Spleen (tissue), 11 donors: Measurements from ENCODE around the gene PPP1CA. TPM values are rescaled to one million over a fixed set of nuclear protein-coding genes. Genes with fewer than 3 reads are reported as not detected.

Experiments
- DNase-seq: peaks from one replicate; pipeline ENCODE4 v3.0.0-alpha.2; 2020
- H3K27ac ChIP-seq, 8 donors: fragments of 200-600 bp; sonication (generic) in 7 of 8; 1 replicate in 4 of 8; 2 replicates in 4 of 8; pipeline versions ENCODE4 v1.5.0 to v1.8.0; 2016 to 2021; ENCODE audit warnings: inconsistent platforms in 4 of 8, mild to moderate bottlenecking in 4 of 8, moderate library complexity in 1 of 8
- H3K27me3 ChIP-seq, 7 donors: fragments of 200-600 bp; sonication (generic) in 6 of 7; replicated peaks in 1 of 7; 1 replicate in 4 of 7; 2 replicates in 3 of 7; pipeline versions ENCODE4 v1.5.0 to v1.8.0; 2016 to 2021; ENCODE audit warnings: inconsistent platforms in 3 of 7, mild to moderate bottlenecking in 1 of 7
- H3K36me3 ChIP-seq, 6 donors: fragments of 200-600 bp; sonication (generic) in 5 of 6; 1 replicate in 4 of 6; 2 replicates in 2 of 6; pipeline versions ENCODE4 v1.5.0 to v1.8.0; 2016 to 2021; ENCODE audit warnings: inconsistent platforms in 2 of 6
- H3K4me1 ChIP-seq, 6 donors: fragments of 200-600 bp; sonication (generic) in 5 of 6; 1 replicate in 3 of 6; 2 replicates in 3 of 6; pipeline versions ENCODE4 v1.5.0 to v1.8.0; 2016 to 2021; ENCODE audit warnings: inconsistent platforms in 3 of 6
- H3K4me3 ChIP-seq, 8 donors: fragments of 200-600 bp; sonication (generic) in 7 of 8; 1 replicate in 4 of 8; 2 replicates in 4 of 8; pipeline versions ENCODE4 v1.5.0 to v1.8.0; 2016 to 2021; ENCODE audit warnings: inconsistent platforms in 4 of 8, mild to moderate bottlenecking in 4 of 8, moderate library complexity in 2 of 8
- H3K9me3 ChIP-seq, 8 donors: fragments of 200-600 bp; sonication (generic) in 7 of 8; 1 replicate in 4 of 8; 2 replicates in 4 of 8; pipeline versions ENCODE4 v1.5.0 to v1.8.0; 2016 to 2021; ENCODE audit warnings: inconsistent platforms in 4 of 8
- CTCF ChIP-seq, 11 experiments: fragments of 200-600 bp in 7 of 11; fragments of 450-650 bp in 4 of 11; sonication (generic) in 4 of 11; IDR thresholded peaks in 8 of 11; conservative IDR thresholded peaks in 3 of 11; 1 replicate in 7 of 11; 2 replicates in 4 of 11; pipeline versions ENCODE4 v1.4.0 to v1.8.0; 2016 to 2021; ENCODE audit warnings: antibody characterized with exemption in 11 of 11, inconsistent platforms in 4 of 11, mild to moderate bottlenecking in 1 of 11
- POLR2A ChIP-seq, 3 donors: fragments of 450-650 bp; IDR thresholded peaks; one replicate each; pipeline ENCODE4 v1.5.1; 2017; ENCODE audit warnings: antibody characterized with exemption in 3 of 3, mild to moderate bottlenecking in 1 of 3
- POLR2AphosphoS5 ChIP-seq, 3 donors: sonication (generic); formaldehyde crosslinking; IDR thresholded peaks; one replicate each; pipeline ENCODE4 v1.5.1; 2017; ENCODE audit warnings: antibody characterized with exemption in 3 of 3
- WGBS, 5 donors: extraction: QIAGEN DNeasy Blood & Tissue Kit in 3 of 5; methylation state at CpG; one replicate each; pipeline versions ENCODE4 v1.1.5 to v1.1.7; 2013 to 2018; 5-methylcytosine and 5-hydroxymethylcytosine counted together
- intact Hi-C: fragments of 100-400 bp; cut with DNase I; formaldehyde crosslinking; loops from one replicate; pipeline ENCODE4 v1.15.0; 2023; ENCODE audit warnings: low total_unique reads
- polyA plus RNA-seq, 3 donors: library from polyadenylated mRNA; stranded (reverse); fragments of 200-250 nt; gene quantifications; one replicate each; pipeline ENCODE4 v1.2.1, GENCODE V29; 2013
- total RNA-seq, 7 donors: library from RNA; depleted of rRNA in 3 of 7; stranded (reverse); fragments of >200 nt in 3 of 7; fragmentation: NEBNext Ultra II Directional in 4 of 7; extraction: Animal tissue kit (Norgen Biotek cat#: 25700) in 4 of 7; gene quantifications; one replicate each; pipeline versions ENCODE4 v1.1.0 to v1.2.1, GENCODE V29; 2016 to 2021
- donor health status: healthy with polysubstance abuse.
- donor health status: DM: no; HTN: no; CAD: no; lungs with moderate emphysema.
- donor health status: DM: no; HTN: no; CAD: no.
- donor health status: Bipolar disorder and iron deficiency.
- donor health status: healthy.
- donor health status: DM: no; HTN: no; CAD: no.
- donor health status: DM: yes; HTN: yes; CAD: no.

The PPP1CA gene
- total and polyA plus RNA-seq, 10 donors = 147 to 207 (median 158) TPM

GRCh38 chr11:67356864-67357561 lies 44.6 kb downstream of the PPP1CA start:
- peaks cover 47 to 73% (median 62%) of the 10 kb centered on the region in 6 donors for H3K4me1 ChIP-seq

GRCh38 chr11:67356387-67356863 lies 45.2 kb downstream of the PPP1CA start:
- Histone ChIP-seq H3K27ac (peak overlapping the region; percentile 15 to 100 (median 100)), H3K4me3 (peak overlapping the region in 1 of 8 donors; percentile 11), H3K4me1 (peaks cover 53 to 79% (median 68%) of the 10 kb centered on the region in 6 donors), H3K9me3 (no peaks in the 10 kb centered on the region), H3K27me3 (no peaks in the 10 kb centered on the region), H3K36me3 (peaks cover 0 to 6% (median 0%) of the 10 kb centered on the region in 6 donors)
- no peak for DNase-seq
- intact Hi-C loops = no loop called here
- 46 to 66% (median 53%) methylated on average over 4 of the region's 4 CpGs for WGBS, 5 donors
- TF ChIP-seq POLR2AphosphoS5 (IDR thresholded peaks at IDR 0.05) (no peak), CTCF (IDR thresholded peaks at IDR 0.05 in 8 of 11, conservative IDR thresholded peaks at IDR 0.05 in 3 of 11) (no peak), POLR2A (IDR thresholded peaks at IDR 0.05) (no peak)

More at GRCh38 chr11:67356864-67357561, 44.6 kb downstream of the PPP1CA start:
- no peaks in the 10 kb centered on the region for H3K9me3 ChIP-seq
- DNase-seq = peak; percentile 87
- H3K4me3 ChIP-seq = peak overlapping the region in 1 of 8 donors; percentile 11
- no peaks in the 10 kb centered on the region for H3K27me3 ChIP-seq
- peak in 2 of 3 donors; percentile 56 to 69 for TF ChIP-seq POLR2AphosphoS5 (IDR thresholded peaks at IDR 0.05)
- peak; percentile 92 to 98 (median 96) for TF ChIP-seq CTCF (IDR thresholded peaks at IDR 0.05 in 8 of 11, conservative IDR thresholded peaks at IDR 0.05 in 3 of 11)
- no peak for TF ChIP-seq POLR2A (IDR thresholded peaks at IDR 0.05)
- H3K27ac ChIP-seq = peak overlapping the region; percentile 15 to 100 (median 100)
- intact Hi-C loops = no loop called here
- WGBS, 5 donors = 15 to 29% (median 24%) methylated on average over 3 of the region's 3 CpGs
- no peaks in the 10 kb centered on the region for H3K36me3 ChIP-seq

GRCh38 chr11:67355794-67356386 lies 45.8 kb downstream of the PPP1CA start:
- Histone ChIP-seq H3K27me3 (no peaks in the 10 kb centered on the region), H3K36me3 (peaks cover 0 to 9% (median 0%) of the 10 kb centered on the region in 6 donors), H3K9me3 (no peaks in the 10 kb centered on the region), H3K27ac (peak overlapping the region; percentile 90 to 100 (median 100)), H3K4me3 (no peak overlapping the region), H3K4me1 (peaks cover 58 to 85% (median 73%) of the 10 kb centered on the region in 6 donors)
- no peak for DNase-seq
- TF ChIP-seq POLR2A (IDR thresholded peaks at IDR 0.05) = no peak
- TF ChIP-seq POLR2AphosphoS5 (IDR thresholded peaks at IDR 0.05) = no peak
- TF ChIP-seq CTCF (IDR thresholded peaks at IDR 0.05 in 8 of 11, conservative IDR thresholded peaks at IDR 0.05 in 3 of 11) = no peak
- intact Hi-C loops = no loop called here
- 60 to 88% (median 76%) methylated on average over 3 to 4 of the region's 4 CpGs for WGBS, 5 donors
